Osteoblast (primary cell): ENCODE measurements around the gene KRTAP5-2. TPM values are rescaled to one million over a fixed set of nuclear protein-coding genes. Genes with fewer than 3 reads are reported as not detected.
A peak's percentile ranks its signal among the peaks of the same experiment; 100 is the strongest.

Source experiments
- DNase-seq: peaks from one replicate; pipeline ENCODE4 v3.0.0; 2011; ENCODE audit warnings: low spot score, mixed read lengths; ENCODE audit not compliant: insufficient read length; ENCODE audit errors: missing footprints
- H2AFZ ChIP-seq: 2 replicates; pipeline ENCODE4 v1.6.0; 2011; ENCODE audit warnings: mild to moderate bottlenecking, low read length
- H3K27ac ChIP-seq: 2 replicates; pipeline ENCODE4 v1.5.1; 2011; ENCODE audit warnings: mild to moderate bottlenecking, low read depth, low read length, moderate library complexity
- H3K27me3 ChIP-seq: 2 replicates; pipeline ENCODE4 v1.6.0; 2012; ENCODE audit warnings: mild to moderate bottlenecking, control low read depth, inconsistent platforms, low read length, moderate library complexity; ENCODE audit not compliant: insufficient read depth
- H3K36me3 ChIP-seq: 2 replicates; pipeline ENCODE4 v1.5.1; 2011; ENCODE audit warnings: mild to moderate bottlenecking, low read length, control low read depth, moderate library complexity; ENCODE audit not compliant: insufficient read depth
- H3K4me1 ChIP-seq: 2 replicates; pipeline ENCODE4 v1.5.1; 2011; ENCODE audit warnings: mild to moderate bottlenecking, low read length, control low read depth, moderate library complexity; ENCODE audit not compliant: insufficient read depth
- H3K4me2 ChIP-seq: 2 replicates; pipeline ENCODE4 v1.6.0; 2011; ENCODE audit warnings: mild to moderate bottlenecking, low read length; ENCODE audit not compliant: insufficient read depth
- H3K4me3 ChIP-seq: fragments of 200-600 bp; sonication (generic); 3 replicates; pipeline ENCODE4 v1.5.1; 2012; ENCODE audit warnings: mild to moderate bottlenecking, low read length, inconsistent platforms; ENCODE audit not compliant: insufficient read depth
- H3K79me2 ChIP-seq: 2 replicates; pipeline ENCODE4 v1.6.0; 2012; ENCODE audit warnings: mild to moderate bottlenecking, low read length, control low read depth, inconsistent platforms; ENCODE audit not compliant: insufficient read depth
- H3K9me3 ChIP-seq: 2 replicates; pipeline ENCODE4 v1.5.1; 2011; ENCODE audit warnings: low read depth, low read length, control low read depth
- H4K20me1 ChIP-seq: 2 replicates; pipeline ENCODE4 v1.6.0; 2012; ENCODE audit warnings: mild to moderate bottlenecking, low read length, control low read depth; ENCODE audit not compliant: insufficient read depth
- CTCF ChIP-seq: IDR thresholded peaks from 2 replicates; pipeline ENCODE4 v1.5.1; 2011; ENCODE audit warnings: mild to moderate bottlenecking, low read depth, low read length, moderate library complexity; ENCODE audit errors: extremely low read depth
- total RNA-seq: library from RNA; depleted of rRNA; stranded (reverse); fragments of >200 nt; gene quantifications from 2 replicates; pipeline ENCODE4 v1.2.3, GENCODE V29; 2012

Gene KRTAP5-2
- total RNA-seq, 1 donor, result not detected

GRCh38 chr11:1572197-1573076 lies 25.7 kb downstream of the KRTAP5-2 start, which contains the start of gene DUSP8:
DUSP8 (minus strand) TSS chr11:1572271; CDS start chr11:1565826, 6,445 bp downstream.
- Histone ChIP-seq H4K20me1 (peaks cover 16% of the 10 kb centered on the region), H3K27ac (no peak within 1 kb of the TSS), H2AFZ (no peak within 1 kb of the TSS), H3K9me3 (no peaks in the 10 kb centered on the region), H3K4me2 (peak within 1 kb of the TSS; percentile 65), H3K4me3 (peak within 1 kb of the TSS; percentile 72), H3K79me2 (no peaks in the 10 kb centered on the region), H3K27me3 (peaks cover 32% of the 10 kb centered on the region), H3K4me1 (no peaks in the 10 kb centered on the region), H3K36me3 (no peaks in the 10 kb centered on the region)
- no peak for TF ChIP-seq CTCF
- DNase-seq, result peak; percentile 100

GRCh38 chr11:1571760-1572196 lies 26.3 kb downstream of the KRTAP5-2 start:
- peaks cover 32% of the 10 kb centered on the region for H3K27me3 ChIP-seq
- H3K4me3 ChIP-seq, result peak overlapping the region; percentile 72
- no peaks in the 10 kb centered on the region for H3K4me1 ChIP-seq
- H3K79me2 ChIP-seq, result no peaks in the 10 kb centered on the region
- no peak for TF ChIP-seq CTCF
- peak; percentile 89 for DNase-seq
- H3K36me3 ChIP-seq, result no peaks in the 10 kb centered on the region
- H4K20me1 ChIP-seq, result peaks cover 18% of the 10 kb centered on the region
- H3K9me3 ChIP-seq, result no peaks in the 10 kb centered on the region
- H3K27ac ChIP-seq, result no peak overlapping the region
- no peak overlapping the region for H3K4me2 ChIP-seq
- no peak overlapping the region for H2AFZ ChIP-seq

- H3K4me2 ChIP-seq, result peak overlapping the region; percentile 65
- DNase-seq, result peak; percentile 90
- no peaks in the 10 kb centered on the region for H3K9me3 ChIP-seq
- H3K4me1 ChIP-seq, result no peaks in the 10 kb centered on the region
- no peak overlapping the region for H2AFZ ChIP-seq
- peaks cover 22% of the 10 kb centered on the region for H4K20me1 ChIP-seq
- H3K79me2 ChIP-seq, result no peaks in the 10 kb centered on the region
- H3K27ac ChIP-seq, result no peak overlapping the region
- H3K27me3 ChIP-seq, result peaks cover 32% of the 10 kb centered on the region
- peak overlapping the region; percentile 72 for H3K4me3 ChIP-seq
- no peak for TF ChIP-seq CTCF
- H3K36me3 ChIP-seq, result no peaks in the 10 kb centered on the region
These were observed 27.0 kb downstream of the KRTAP5-2 start for GRCh38 chr11:1570896-1571759.
